Measurements from ENCODE around the gene TIGD3. TPM values are rescaled to one million over a fixed set of nuclear protein-coding genes. Genes with fewer than 3 reads are reported as not detected.

TIGD3 gene
- total and polyA plus RNA-seq, 2 of the 8 experiments (the other 6 are each of a cell fraction or from before 2014, with no cell fraction given) = 1.1 to 1.3 TPM

- DNase-seq (ENCODE audit: low read depth in 1 of 2, low spot score in 2 of 2) = no peak
- H3K56ac ChIP-seq (replicated peaks; ENCODE audit: insufficient read length, low read depth, low read length) = no peak overlapping the region
- no peak overlapping the region for H2BK12ac ChIP-seq (ENCODE audit: low read depth, low read length)
- H2BK120ac ChIP-seq (replicated peaks; ENCODE audit: low read depth, low read length) = no peak overlapping the region
- no peak overlapping the region for H2BK5ac ChIP-seq (ENCODE audit: low read depth, low read length)
- no peaks in the 10 kb centered on the region for H3K79me1 ChIP-seq (ENCODE audit: low read depth, low read length)
- H3K4ac ChIP-seq (replicated peaks; ENCODE audit: insufficient read length, low read depth, low read length) = no peak overlapping the region
- 87% methylated on average over 14 of the region's 16 CpGs; no CpG with 5 or more reads in 1 of the 2 experiments for WGBS, 2 experiments (ENCODE audit: extremely low coverage in 1 of 2, insufficient coverage in 1 of 2, insufficient read length in 1 of 2, insufficient replicate concordance in 2 of 2, low coverage in 1 of 2, low lambda C conversion rate in 2 of 2, missing lambda C conversion rate in 1 of 2)
- H2AFZ ChIP-seq (ENCODE audit: low read length) = no peak overlapping the region
- H2BK20ac ChIP-seq (ENCODE audit: low read length) = no peak overlapping the region
- no peak overlapping the region for H3K27ac ChIP-seq (ENCODE audit: low read depth, low read length)
- H3K23me2 ChIP-seq (ENCODE audit: low read depth, low read length) = no peaks in the 10 kb centered on the region
- H3K36me3 ChIP-seq (ENCODE audit: control insufficient read depth in 2 of 4, insufficient read depth in 4 of 4, low read length in 3 of 4) = no peaks in the 10 kb centered on the region
- no peak overlapping the region for H2AK5ac ChIP-seq (ENCODE audit: low read depth, low read length)
- ChIA-PET CTCF (ENCODE audit: partially characterized antibody) (interaction anchor here (0.6 to 2.8 kb wide), 12 partner anchors 9 to 599 kb away, joined by 3 to 11 read pairs (median 4); no protein-coding TSS in a partner anchor), POLR2A (ENCODE audit: partially characterized antibody) (interaction anchor here (0.6 to 3.9 kb wide), 8 partner anchors 22 to 235 kb away, joined by 3 to 16 read pairs (median 5); partner anchors contain the start of genes MALAT1, SCYL1 and TIGD3)
- no peak for FAIRE-seq
- no peak overlapping the region for H3K9ac ChIP-seq (replicated peaks in 1 of 4; ENCODE audit: extremely low read depth in 1 of 4, low read depth in 3 of 4, low read length in 3 of 4)
- H4K20me1 ChIP-seq (replicated peaks in 1 of 2; ENCODE audit: control insufficient read depth in 1 of 2, insufficient read depth in 2 of 2, low read length in 2 of 2) = no peaks in the 10 kb centered on the region
- peak overlapping the region; percentile 36 for H4K8ac ChIP-seq (ENCODE audit: extremely low read depth, insufficient read depth, low read length)
- no peak overlapping the region for H4K91ac ChIP-seq (replicated peaks; ENCODE audit: insufficient read length, low read length)
- H2BK15ac ChIP-seq (ENCODE audit: low read length) = no peak overlapping the region
- H3K14ac ChIP-seq (ENCODE audit: insufficient read length) = no peak overlapping the region
- H3K79me2 ChIP-seq (ENCODE audit: control insufficient read depth in 1 of 2, insufficient read depth in 2 of 2, low read length in 2 of 2) = no peaks in the 10 kb centered on the region
- no peak overlapping the region for H3K23ac ChIP-seq (ENCODE audit: insufficient read length)
- no peak overlapping the region for H3K18ac ChIP-seq (ENCODE audit: extremely low read depth, low read length)
- H3K9me3 ChIP-seq (ENCODE audit: insufficient read depth in 2 of 2, low read depth in 1 of 2, low read length in 1 of 2) = no peaks in the 10 kb centered on the region
- H4K5ac ChIP-seq (ENCODE audit: insufficient read length, low read depth, low read length) = no peak overlapping the region
- H3K27me3 ChIP-seq (replicated peaks in 1 of 4; ENCODE audit: control insufficient read depth in 3 of 4, extremely low read depth in 1 of 4, insufficient read depth in 3 of 4, low read length in 3 of 4) = no peaks in the 10 kb centered on the region
- H3K4me3 ChIP-seq (ENCODE audit: extremely low read depth in 1 of 4, insufficient read depth in 2 of 4, low read depth in 3 of 4, low read length in 4 of 4) = no peak overlapping the region
- H3K4me1 ChIP-seq (replicated peaks in 1 of 4; ENCODE audit: control insufficient read depth in 3 of 4, insufficient read depth in 4 of 4, low read length in 3 of 4) = no peaks in the 10 kb centered on the region
- H3K4me2 ChIP-seq (ENCODE audit: insufficient read depth in 1 of 2, low read depth in 2 of 2, low read length in 2 of 2) = no peak overlapping the region
- no peak for TF ChIP-seq BCL11A (IDR thresholded peaks at IDR 0.05; ENCODE audit: low read depth in 2 of 2, low read length in 2 of 2)
- TF ChIP-seq RBBP5 (IDR thresholded peaks at IDR 0.05; ENCODE audit: borderline replicate concordance, low read depth, low read length) = no peak
- TF ChIP-seq ZNF274 (IDR thresholded peaks at IDR 0.05; ENCODE audit: borderline replicate concordance, extremely low read depth, low read length) = no peak
- TF ChIP-seq POLR2A (IDR thresholded peaks at IDR 0.05; ENCODE audit: control extremely low read depth in 1 of 2, low read depth in 2 of 2, low read length in 2 of 2) = no peak
- no peak for TF ChIP-seq MAX (IDR thresholded peaks at IDR 0.05)
- TF ChIP-seq KDM1A (IDR thresholded peaks at IDR 0.05; ENCODE audit: borderline replicate concordance, low read length) = no peak
- TF ChIP-seq POLR2AphosphoS5 (IDR thresholded peaks at IDR 0.05; ENCODE audit: low read depth, low read length) = no peak
- no peak for TF ChIP-seq KDM5A (IDR thresholded peaks at IDR 0.05; ENCODE audit: low read length)
- no peak for TF ChIP-seq KDM4A (IDR thresholded peaks at IDR 0.05; ENCODE audit: low read depth, low read length, severe bottlenecking)
- TF ChIP-seq TEAD4 (IDR thresholded peaks at IDR 0.05; ENCODE audit: low read depth, low read length) = no peak
- TF ChIP-seq CREB1 (IDR thresholded peaks at IDR 0.05) = no peak
- TF ChIP-seq CHD2 (IDR thresholded peaks at IDR 0.05; ENCODE audit: low read length) = no peak
- no peak for TF ChIP-seq GABPA (IDR thresholded peaks at IDR 0.05; ENCODE audit: borderline replicate concordance, insufficient read depth, low read length)
- no peak for TF ChIP-seq SP1 (IDR thresholded peaks at IDR 0.05; ENCODE audit: low read depth, low read length)
- no peak for TF ChIP-seq TAF7 (optimal IDR thresholded peaks at IDR 0.05; ENCODE audit: borderline replicate concordance, low read depth, low read length)
These were observed 21.7 kb downstream of the TIGD3 start for GRCh38 chr11:65376138-65376713.

All from H1 (cell line).